PFSK-1 (cell line): ENCODE results near the gene STARD4.

Experiments
- POLR2AphosphoS5 ChIP-seq: IDR thresholded peaks from 2 replicates; pipeline ENCODE4 v1.6.1; 2012; ENCODE audit warnings: low read depth, mild to moderate bottlenecking, control low read depth, low read length, moderate library complexity
- SIN3A ChIP-seq: IDR thresholded peaks from 2 replicates; pipeline ENCODE4 v1.6.1; 2012; ENCODE audit warnings: mild to moderate bottlenecking, low read length, moderate library complexity, borderline replicate concordance; ENCODE audit not compliant: insufficient read depth
- TF ChIP-seq, protein P1 (sequence below), 2 experiments: IDR thresholded peaks; 2 replicates each; pipeline versions ENCODE4 v1.6.1 to v1.8.0; 2011 to 2012; ENCODE audit warnings: low read depth in 2 of 2, low read length in 2 of 2, control low read depth in 1 of 2, inconsistent platforms in 1 of 2, mild to moderate bottlenecking in 1 of 2, moderate library complexity in 1 of 2; ENCODE audit not compliant: insufficient read depth in 1 of 2

DNA sequence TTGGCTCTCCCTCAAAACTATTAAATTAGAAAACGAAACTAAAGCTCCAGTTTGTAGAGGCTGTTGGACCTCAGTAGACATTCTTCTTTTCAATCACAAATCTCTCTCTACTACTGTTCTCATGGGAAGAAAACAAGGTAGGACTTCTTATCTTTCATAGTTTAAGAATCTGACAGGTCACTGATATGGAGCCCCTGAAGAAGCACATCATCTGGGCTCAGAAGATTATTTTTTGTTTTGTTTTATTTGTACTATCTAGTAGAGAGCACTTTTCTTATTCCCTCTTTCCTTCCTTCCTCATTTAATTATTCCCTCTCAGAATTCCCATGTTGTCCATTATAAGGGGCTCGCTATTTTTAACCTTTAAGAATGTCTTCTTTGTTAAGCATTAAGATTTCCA, 26.3 kb downstream of the STARD4 start:
- no peak for TF ChIP-seq SIN3A
- TF ChIP-seq POLR2AphosphoS5 = no peak
- TF ChIP-seq, protein P1, sequence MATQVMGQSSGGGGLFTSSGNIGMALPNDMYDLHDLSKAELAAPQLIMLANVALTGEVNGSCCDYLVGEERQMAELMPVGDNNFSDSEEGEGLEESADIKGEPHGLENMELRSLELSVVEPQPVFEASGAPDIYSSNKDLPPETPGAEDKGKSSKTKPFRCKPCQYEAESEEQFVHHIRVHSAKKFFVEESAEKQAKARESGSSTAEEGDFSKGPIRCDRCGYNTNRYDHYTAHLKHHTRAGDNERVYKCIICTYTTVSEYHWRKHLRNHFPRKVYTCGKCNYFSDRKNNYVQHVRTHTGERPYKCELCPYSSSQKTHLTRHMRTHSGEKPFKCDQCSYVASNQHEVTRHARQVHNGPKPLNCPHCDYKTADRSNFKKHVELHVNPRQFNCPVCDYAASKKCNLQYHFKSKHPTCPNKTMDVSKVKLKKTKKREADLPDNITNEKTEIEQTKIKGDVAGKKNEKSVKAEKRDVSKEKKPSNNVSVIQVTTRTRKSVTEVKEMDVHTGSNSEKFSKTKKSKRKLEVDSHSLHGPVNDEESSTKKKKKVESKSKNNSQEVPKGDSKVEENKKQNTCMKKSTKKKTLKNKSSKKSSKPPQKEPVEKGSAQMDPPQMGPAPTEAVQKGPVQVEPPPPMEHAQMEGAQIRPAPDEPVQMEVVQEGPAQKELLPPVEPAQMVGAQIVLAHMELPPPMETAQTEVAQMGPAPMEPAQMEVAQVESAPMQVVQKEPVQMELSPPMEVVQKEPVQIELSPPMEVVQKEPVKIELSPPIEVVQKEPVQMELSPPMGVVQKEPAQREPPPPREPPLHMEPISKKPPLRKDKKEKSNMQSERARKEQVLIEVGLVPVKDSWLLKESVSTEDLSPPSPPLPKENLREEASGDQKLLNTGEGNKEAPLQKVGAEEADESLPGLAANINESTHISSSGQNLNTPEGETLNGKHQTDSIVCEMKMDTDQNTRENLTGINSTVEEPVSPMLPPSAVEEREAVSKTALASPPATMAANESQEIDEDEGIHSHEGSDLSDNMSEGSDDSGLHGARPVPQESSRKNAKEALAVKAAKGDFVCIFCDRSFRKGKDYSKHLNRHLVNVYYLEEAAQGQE (IDR thresholded peaks at IDR 0.05; ENCODE audit: insufficient read depth in 1 of 2, low read depth in 2 of 2, low read length in 2 of 2) = no peak
